HEK293 (cell line): ENCODE results near the gene CSNK1G2.

Experiments
- CTCF ChIA-PET: fragments of 350-600 bp; formaldehyde crosslinking; extraction: SDS; loops from one replicate; lab custom pipeline; 2021; ENCODE audit warnings: antibody characterized with exemption; lab: Yijun Ruan, JAX
- POLR2A ChIA-PET: fragments of 300-600 bp; formaldehyde crosslinking; extraction: SDS; loops from one replicate; lab custom pipeline; 2020; ENCODE audit warnings: antibody characterized with exemption, inconsistent platforms; lab: Yijun Ruan, JAX
- H3K27ac ChIP-seq: fragments of 200-500 bp; sonication (Bioruptor generic); 2 replicates; pipeline ENCODE4 v1.5.1; 2014; ENCODE audit warnings: low read depth, low read length, control low read depth, inconsistent platforms; ENCODE audit errors: extremely low read depth
- H3K36me3 ChIP-seq, 2 experiments: fragments of 200-500 bp in 1 of 2; sonication (Bioruptor generic) in 1 of 2; 1 replicate in 1 of 2; 2 replicates in 1 of 2; pipeline ENCODE4 v1.5.1; 2014 to 2017; ENCODE audit warnings: inconsistent platforms in 2 of 2, low read length in 2 of 2; ENCODE audit not compliant: control insufficient read depth in 2 of 2, insufficient read depth in 1 of 2
- H3K4me1 ChIP-seq: fragments of 200-500 bp; sonication (Bioruptor generic); 2 replicates; pipeline ENCODE4 v1.5.1; 2014; ENCODE audit warnings: mild to moderate bottlenecking, low read length, inconsistent platforms; ENCODE audit not compliant: control insufficient read depth, insufficient read depth
- H3K4me3 ChIP-seq: 2 replicates; pipeline ENCODE4 v1.5.1; 2011; ENCODE audit warnings: low read depth, mild to moderate bottlenecking, control low read depth, low read length, moderate library complexity
- H3K9me3 ChIP-seq: fragments of 200-500 bp; sonication (Bioruptor generic); 2 replicates; pipeline ENCODE4 v1.5.1; 2014; ENCODE audit warnings: low read depth, low read length, inconsistent platforms; ENCODE audit not compliant: control insufficient read depth, insufficient read depth
- KLF1 ChIP-seq: fragments of 450-650 bp; formaldehyde crosslinking; IDR thresholded peaks from 2 replicates; pipeline ENCODE4 v1.5.1; 2016; ENCODE audit warnings: missing biosample characterization, missing genetic modification characterization
- PBX3 ChIP-seq: sonication (generic); formaldehyde crosslinking; IDR thresholded peaks from 2 replicates; pipeline ENCODE4 v1.8.1; 2022; ENCODE audit warnings: mild to moderate bottlenecking, moderate library complexity, missing genetic modification reagents
- PRDM1 ChIP-seq: fragments of 450-650 bp; formaldehyde crosslinking; IDR thresholded peaks from 2 replicates; pipeline ENCODE4; 2016; ENCODE audit warnings: missing biosample characterization, missing genetic modification characterization
- PRDM10 ChIP-seq: fragments of 450-650 bp; formaldehyde crosslinking; IDR thresholded peaks from 2 replicates; pipeline ENCODE4 v1.5.1; 2016; ENCODE audit warnings: missing biosample characterization, missing genetic modification characterization
- ZNF16 ChIP-seq: fragments of 450-650 bp; formaldehyde crosslinking; IDR thresholded peaks from 2 replicates; pipeline ENCODE4 v1.5.1; 2016; ENCODE audit warnings: low read depth, missing biosample characterization, missing genetic modification characterization
- ZNF169 ChIP-seq: fragments of 450-650 bp; formaldehyde crosslinking; IDR thresholded peaks from 2 replicates; pipeline ENCODE4 v1.5.1; 2016; ENCODE audit warnings: missing biosample characterization, missing genetic modification characterization
- ZNF202 ChIP-seq: fragments of 450-650 bp; formaldehyde crosslinking; IDR thresholded peaks from 2 replicates; pipeline ENCODE4 v1.5.1; 2016; ENCODE audit warnings: missing biosample characterization, missing genetic modification characterization, borderline replicate concordance
- ZNF211 ChIP-seq: fragments of 450-650 bp; formaldehyde crosslinking; IDR thresholded peaks from 2 replicates; pipeline ENCODE4 v1.5.1; 2016; ENCODE audit warnings: low read depth, missing biosample characterization, missing genetic modification characterization
- ZNF248 ChIP-seq: fragments of 450-650 bp; formaldehyde crosslinking; IDR thresholded peaks from 2 replicates; pipeline ENCODE4 v1.5.1; 2017; ENCODE audit warnings: missing biosample characterization, missing genetic modification characterization
- ZNF274 ChIP-seq, 2 experiments: fragments of 200-500 bp in 1 of 2; fragments of 450-650 bp in 1 of 2; sonication (Bioruptor generic) in 1 of 2; formaldehyde crosslinking in 1 of 2; IDR thresholded peaks; 2 replicates each; pipeline versions ENCODE4 v1.5.1 to v1.6.1; 2014 to 2016; ENCODE audit warnings: borderline replicate concordance in 1 of 2, inconsistent platforms in 1 of 2, low read length in 1 of 2, missing biosample characterization in 1 of 2, missing genetic modification characterization in 1 of 2
- ZNF48 ChIP-seq: fragments of 450-650 bp; formaldehyde crosslinking; IDR thresholded peaks from 2 replicates; pipeline ENCODE4 v1.5.1; 2016; ENCODE audit warnings: missing biosample characterization, missing genetic modification characterization
- ZNF76 ChIP-seq: fragments of 450-650 bp; formaldehyde crosslinking; IDR thresholded peaks from 2 replicates; pipeline ENCODE4; 2016; ENCODE audit warnings: low read depth, missing biosample characterization, missing genetic modification characterization, borderline replicate concordance
- ZXDB ChIP-seq: fragments of 450-650 bp; formaldehyde crosslinking; IDR thresholded peaks from 2 replicates; pipeline ENCODE4 v1.5.1; 2016; ENCODE audit warnings: missing biosample characterization, missing genetic modification characterization
- TF ChIP-seq, protein P1 (sequence below): fragments of 450-650 bp; formaldehyde crosslinking; IDR thresholded peaks from 2 replicates; pipeline ENCODE4 v1.5.1; 2016; ENCODE audit warnings: missing biosample characterization, missing genetic modification characterization

Gene CSNK1G2

DNA sequence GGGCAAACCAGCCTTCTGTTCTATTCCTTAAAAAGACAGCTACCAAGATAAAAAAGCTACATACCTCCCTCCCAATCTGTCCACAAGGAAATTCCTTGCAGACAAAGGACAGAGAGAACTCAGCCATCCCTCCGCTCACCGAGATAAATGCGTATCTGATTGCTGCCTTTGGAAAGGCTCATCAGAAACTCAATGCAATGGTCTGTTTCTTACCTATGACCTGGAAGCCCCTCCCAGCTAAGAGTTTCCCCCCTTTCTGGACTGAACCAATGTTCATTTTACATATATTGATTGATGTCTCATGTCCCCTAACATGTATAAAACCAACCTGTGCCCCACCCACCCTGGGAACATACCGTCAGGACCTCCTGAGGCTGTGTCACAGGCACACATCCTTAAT lies 62.9 kb downstream of the CSNK1G2 start:
- Histone ChIP-seq H3K4me3 (no peak overlapping the region), H3K27ac (no peak overlapping the region), H3K9me3 (no peaks in the 10 kb centered on the region), H3K36me3 (peaks cover 19 to 26% of the 10 kb centered on the region in 2 experiments; a peak in 2 of 3 replicates), H3K4me1 (no peaks in the 10 kb centered on the region)
- ChIA-PET CTCF (interaction anchor here (1.1 to 1.5 kb wide), 2 partner anchors 16 to 65 kb away, joined by 3 read pairs; no protein-coding TSS in a partner anchor), POLR2A (interaction anchor here (0.6 to 0.7 kb wide), 3 partner anchors 128 to 590 kb away, joined by 4 to 5 read pairs (median 4); no protein-coding TSS in a partner anchor)
- TF ChIP-seq ZNF202 (tag by site-specific recombination) (no peak), PRDM10 (tag by site-specific recombination) (peak; percentile 70), KLF1 (tag by site-specific recombination) (no peak)

GRCh38 chr19:2010135-2010668 lies 69.2 kb downstream of the CSNK1G2 start:
- H3K27ac ChIP-seq = no peak overlapping the region
- H3K9me3 ChIP-seq = no peaks in the 10 kb centered on the region
- TF ChIP-seq ZNF274 (IDR thresholded peaks at IDR 0.05; ENCODE audit: low read length) (no peak), ZNF274 (tag by site-specific recombination; IDR thresholded peaks at IDR 0.05; ENCODE audit: borderline replicate concordance) (no peak), ZXDB (tag by site-specific recombination) (no peak), PRDM1 (tag by site-specific recombination) (no peak), ZNF248 (no peak), ZNF48 (tag by site-specific recombination) (no peak), ZNF169 (tag by site-specific recombination) (no peak), ZNF211 (tag by site-specific recombination) (no peak)
- TF ChIP-seq, protein P1, sequence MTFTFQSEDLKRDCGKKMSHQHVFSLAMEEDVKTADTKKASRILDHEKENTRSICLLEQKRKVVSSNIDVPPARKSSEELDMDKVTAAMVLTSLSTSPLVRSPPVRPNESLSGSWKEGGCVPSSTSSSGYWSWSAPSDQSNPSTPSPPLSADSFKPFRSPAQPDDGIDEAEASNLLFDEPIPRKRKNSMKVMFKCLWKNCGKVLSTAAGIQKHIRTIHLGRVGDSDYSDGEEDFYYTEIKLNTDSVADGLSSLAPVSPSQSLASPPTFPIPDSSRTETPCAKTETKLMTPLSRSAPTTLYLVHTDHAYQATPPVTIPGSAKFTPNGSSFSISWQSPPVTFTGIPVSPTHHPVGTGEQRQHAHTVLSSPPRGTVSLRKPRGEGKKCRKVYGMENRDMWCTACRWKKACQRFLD (tag by site-specific recombination) = no peak
- no peak overlapping the region for H3K4me3 ChIP-seq
- POLR2A ChIA-PET = interaction anchor here (0.7 to 1.1 kb wide), 5 partner anchors 8 to 471 kb away, joined by 3 to 8 read pairs (median 4); no protein-coding TSS in a partner anchor
- peaks cover 11 to 22% of the 10 kb centered on the region in 2 experiments; a peak in 2 of 3 replicates for H3K36me3 ChIP-seq
- no peaks in the 10 kb centered on the region for H3K4me1 ChIP-seq
- CTCF ChIA-PET = interaction anchor here (0.6 to 1.1 kb wide), 2 partner anchors 19 to 82 kb away, joined by 3 read pairs; no protein-coding TSS in a partner anchor

DNA sequence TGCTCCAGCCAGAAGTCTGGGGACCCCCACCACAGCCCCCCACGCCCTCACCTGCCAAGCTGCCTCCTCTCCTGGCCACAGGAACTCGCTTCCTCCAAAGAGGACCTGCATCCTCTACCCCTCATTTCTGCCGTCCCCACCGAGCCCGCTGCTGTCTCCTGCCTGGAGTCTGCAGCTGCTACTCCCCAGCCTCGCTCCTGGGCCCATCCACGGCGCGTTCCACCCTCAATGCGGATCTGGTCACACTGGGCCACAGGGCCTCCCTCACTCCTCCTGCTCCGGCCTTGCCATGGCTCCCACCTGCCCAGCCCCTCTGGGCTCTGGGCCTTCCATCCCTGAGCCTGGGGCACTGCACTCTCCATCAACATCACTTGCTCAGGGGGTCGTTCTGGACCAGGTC lies 70.2 kb downstream of the CSNK1G2 start:
- Histone ChIP-seq H3K36me3 (peaks cover 4 to 22% of the 10 kb centered on the region in 2 experiments; a peak in 2 of 3 replicates), H3K27ac (no peak overlapping the region), H3K9me3 (no peaks in the 10 kb centered on the region), H3K4me1 (no peaks in the 10 kb centered on the region), H3K4me3 (no peak overlapping the region)
- TF ChIP-seq PBX3 (CRISPR knock-in tag) (no peak), ZNF76 (tag by site-specific recombination) (no peak), ZNF16 (tag by site-specific recombination) (peak; percentile 89)
- ChIA-PET POLR2A (interaction anchor here (0.7 to 1.1 kb wide), 3 partner anchors 9 to 470 kb away, joined by 3 to 8 read pairs (median 8); no protein-coding TSS in a partner anchor), CTCF (no interaction called here)
